GM19099 (cell line): ENCODE results near the gene CCNT2.
A peak's percentile ranks its signal among the peaks of the same experiment; 100 is the strongest.

ENCODE experiments used
- POLR2A ChIP-seq: IDR thresholded peaks from 3 replicates; pipeline ENCODE4 v1.6.1; 2011; ENCODE audit warnings: low read depth; ENCODE audit not compliant: insufficient read length; ENCODE audit errors: extremely low read depth

Gene CCNT2

GRCh38 chr2:134911400-134911785, 7.2 kb upstream of the CCNT2 start:
- no peak for TF ChIP-seq POLR2A

GRCh38 chr2:134912361-134912760, 6.3 kb upstream of the CCNT2 start:
- TF ChIP-seq POLR2A, result no peak

GRCh38 chr2:134917360-134917865, 1.2 kb upstream of the CCNT2 start:
- TF ChIP-seq POLR2A, result no peak

- TF ChIP-seq POLR2A, result peak; percentile 89
Observed at GRCh38 chr2:134917888-134918525, 615 bp upstream of the CCNT2 start.

- TF ChIP-seq POLR2A, result peak; percentile 60
Observed at GRCh38 chr2:134919341-134920210, 954 bp downstream of the CCNT2 start.

- TF ChIP-seq POLR2A, result no peak
Observed at GRCh38 chr2:134924912-134925311, 6.3 kb downstream of the CCNT2 start.

- no peak for TF ChIP-seq POLR2A
Observed at GRCh38 chr2:134926231-134926931, 7.8 kb downstream of the CCNT2 start.

GRCh38 chr2:134927195-134927594, 8.6 kb downstream of the CCNT2 start:
- TF ChIP-seq POLR2A, result no peak

- TF ChIP-seq POLR2A, result no peak
Observed at GRCh38 chr2:134932864-134933526, 14.4 kb downstream of the CCNT2 start.

- TF ChIP-seq POLR2A, result no peak
Observed at GRCh38 chr2:134933732-134934131, 15.1 kb downstream of the CCNT2 start.

GRCh38 chr2:134934150-134934549, 15.5 kb downstream of the CCNT2 start:
- TF ChIP-seq POLR2A, result no peak

GRCh38 chr2:134934641-134935040, 16.0 kb downstream of the CCNT2 start:
- TF ChIP-seq POLR2A, result no peak

GRCh38 chr2:134936691-134937090, 18.1 kb downstream of the CCNT2 start:
- TF ChIP-seq POLR2A, result no peak

GRCh38 chr2:134943540-134943939, 24.9 kb downstream of the CCNT2 start:
- no peak for TF ChIP-seq POLR2A

- no peak for TF ChIP-seq POLR2A
Observed at GRCh38 chr2:134944975-134945374, 26.4 kb downstream of the CCNT2 start.
